Activated CD4-positive, alpha-beta T cell treated with anti-CD3 and anti-CD28 coated beads for 24 hours (primary cell): ENCODE results near the gene GRIN2D.
"Not testable (repeated sequence)": the region's sequence is repeated elsewhere in the genome, so short reads cannot be mapped to it uniquely, and the experiment has no call there.

Source experiments
- DNase-seq, 2 donors: peaks; one replicate each; pipeline ENCODE4 v3.0.0-alpha.2; 2020; ENCODE audit warnings: low read depth in 2 of 2

The GRIN2D gene

DNA sequence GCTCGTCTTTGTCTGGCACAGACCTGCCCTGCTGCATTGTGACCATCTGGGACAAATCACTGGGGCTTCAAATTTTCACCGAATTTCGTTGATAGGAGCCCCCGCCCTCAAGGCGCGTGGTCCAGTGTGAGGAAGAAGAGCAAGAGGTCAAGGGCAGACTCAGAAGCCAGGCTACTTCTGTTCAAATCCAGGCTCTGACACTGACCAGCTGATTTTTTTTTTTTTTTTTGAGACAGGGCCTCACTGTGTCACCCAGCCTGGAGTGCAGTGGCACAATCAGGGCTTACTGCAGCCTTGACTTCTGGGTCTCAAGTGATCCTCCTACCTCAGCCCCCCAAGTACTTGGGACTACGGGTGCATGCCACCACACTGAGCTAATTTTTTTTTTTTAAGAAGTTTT, 22.1 kb upstream of the GRIN2D start:
- no peak for DNase-seq

GRCh38 chr19:48371771-48372170, 21.7 kb upstream of the GRIN2D start:
- not testable (repeated sequence) for DNase-seq

- DNase-seq, result no peak
These were observed 20.6 kb upstream of the GRIN2D start for GRCh38 chr19:48372904-48373303.

GRCh38 chr19:48373567-48373966, 19.9 kb upstream of the GRIN2D start:
- no peak for DNase-seq

- DNase-seq, result no peak
These were observed 15.3 kb upstream of the GRIN2D start for GRCh38 chr19:48378194-48378570.

GRCh38 chr19:48379058-48379457, 14.4 kb upstream of the GRIN2D start:
- no peak for DNase-seq

GRCh38 chr19:48381178-48381950, 12.1 kb upstream of the GRIN2D start:
- DNase-seq, result no peak

DNA sequence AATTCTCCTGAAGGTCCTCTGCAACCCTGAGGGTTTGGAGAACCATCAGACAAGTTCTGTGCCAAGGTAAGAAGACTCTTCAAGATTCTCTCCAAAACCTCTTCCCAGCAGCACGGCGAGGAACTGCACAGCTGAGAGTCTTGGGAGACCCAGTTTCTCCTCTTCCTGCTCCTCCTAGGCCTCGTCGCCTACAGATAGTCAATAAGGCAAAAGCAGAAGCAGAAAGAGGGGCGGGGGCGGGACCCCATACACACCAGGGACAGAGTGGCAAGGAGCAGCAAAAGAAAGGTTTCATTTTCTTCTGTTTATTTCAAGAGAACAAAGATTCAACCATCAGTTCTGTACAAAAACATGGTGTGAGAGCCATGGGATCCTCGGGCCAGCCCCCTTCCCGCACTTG, 11.2 kb upstream of the GRIN2D start:
- no peak for DNase-seq

DNA sequence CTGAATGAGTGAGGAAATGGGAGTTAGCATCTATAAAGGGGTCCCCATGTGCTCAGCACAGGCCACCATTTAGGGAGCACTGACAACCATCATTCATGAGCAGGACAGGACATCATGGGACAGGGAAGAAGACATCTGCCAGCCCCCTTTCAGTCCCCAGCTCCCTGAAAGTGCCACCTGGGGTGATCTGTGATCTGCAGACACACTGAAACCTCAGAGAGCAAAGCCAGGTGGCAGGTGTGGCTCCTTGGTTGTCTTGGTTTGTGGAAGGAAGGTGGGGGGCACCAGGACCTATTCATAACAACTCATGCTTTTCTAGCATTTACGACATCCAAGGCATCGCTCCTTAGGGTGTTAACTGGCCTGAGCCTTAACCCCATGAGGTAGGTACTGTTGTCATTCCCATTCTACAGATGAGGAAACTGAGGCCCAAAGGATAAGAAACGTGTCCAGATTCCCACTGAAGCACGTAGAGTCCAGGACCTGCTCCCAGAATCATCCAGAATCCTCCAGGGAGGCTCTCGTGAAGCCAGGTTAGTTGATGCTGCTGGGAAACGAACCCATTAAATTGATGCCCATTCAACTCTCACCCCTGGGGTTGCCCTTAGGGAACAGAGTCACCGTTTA, 7.9 kb upstream of the GRIN2D start:
- DNase-seq, result no peak

GRCh38 chr19:48386981-48387380, 6.5 kb upstream of the GRIN2D start:
- no peak for DNase-seq

DNA sequence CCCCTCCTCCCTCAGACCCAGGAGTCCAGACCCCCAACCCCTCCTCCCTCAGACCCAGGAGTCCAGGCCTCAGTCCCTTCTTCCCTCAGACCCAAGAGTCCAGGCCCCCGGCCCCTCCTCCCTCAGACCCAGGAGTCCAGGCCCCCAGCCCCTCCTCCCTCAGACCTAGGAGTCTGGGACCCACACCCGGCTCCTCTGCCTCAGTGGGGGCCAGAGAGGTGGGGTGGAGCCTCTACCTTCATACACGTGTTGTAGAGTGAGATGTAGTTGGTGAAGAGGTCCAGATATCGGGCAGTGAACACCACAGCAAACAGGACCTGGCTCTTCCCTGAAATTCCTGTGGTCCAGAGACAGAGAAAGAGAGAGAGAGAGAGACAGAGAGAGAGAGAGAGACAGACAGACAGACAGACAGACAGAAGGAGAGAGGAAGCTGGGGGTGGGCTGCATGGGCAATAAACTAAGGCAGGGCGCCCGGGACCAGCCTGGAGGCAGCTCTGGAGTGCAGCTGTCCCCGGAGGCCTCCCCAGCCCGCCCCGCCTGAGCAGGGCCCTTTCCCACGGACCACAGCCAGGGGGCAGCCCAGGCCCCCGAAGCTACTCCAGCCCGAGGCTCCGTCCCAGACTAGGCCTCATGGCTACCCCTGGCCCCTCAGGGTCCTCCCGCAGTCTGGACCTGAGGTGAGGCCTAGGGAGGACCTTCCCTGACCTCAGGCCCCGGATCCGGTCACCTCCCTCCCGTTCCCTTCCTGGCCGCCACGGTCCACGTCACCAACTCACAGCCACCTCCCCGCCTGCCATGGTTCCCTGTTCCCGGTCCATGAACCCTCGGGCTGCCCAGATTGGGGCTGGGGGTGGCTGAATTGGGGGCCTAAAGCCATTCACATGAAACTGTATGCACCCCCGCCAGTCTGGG, 3.0 kb upstream of the GRIN2D start:
- DNase-seq, result peak; percentile 37 to 41

GRCh38 chr19:48391100-48392005, 2.1 kb upstream of the GRIN2D start, which contains the start of gene KDELR1:
TSS of gene KDELR1 (minus strand) at chr19:48391551. CDS start at chr19:48391358, 193 bp downstream.
- peak; percentile 62 to 65 for DNase-seq

GRCh38 chr19:48392006-48392344, 1.5 kb upstream of the GRIN2D start:
- DNase-seq, result not testable (repeated sequence)

DNA sequence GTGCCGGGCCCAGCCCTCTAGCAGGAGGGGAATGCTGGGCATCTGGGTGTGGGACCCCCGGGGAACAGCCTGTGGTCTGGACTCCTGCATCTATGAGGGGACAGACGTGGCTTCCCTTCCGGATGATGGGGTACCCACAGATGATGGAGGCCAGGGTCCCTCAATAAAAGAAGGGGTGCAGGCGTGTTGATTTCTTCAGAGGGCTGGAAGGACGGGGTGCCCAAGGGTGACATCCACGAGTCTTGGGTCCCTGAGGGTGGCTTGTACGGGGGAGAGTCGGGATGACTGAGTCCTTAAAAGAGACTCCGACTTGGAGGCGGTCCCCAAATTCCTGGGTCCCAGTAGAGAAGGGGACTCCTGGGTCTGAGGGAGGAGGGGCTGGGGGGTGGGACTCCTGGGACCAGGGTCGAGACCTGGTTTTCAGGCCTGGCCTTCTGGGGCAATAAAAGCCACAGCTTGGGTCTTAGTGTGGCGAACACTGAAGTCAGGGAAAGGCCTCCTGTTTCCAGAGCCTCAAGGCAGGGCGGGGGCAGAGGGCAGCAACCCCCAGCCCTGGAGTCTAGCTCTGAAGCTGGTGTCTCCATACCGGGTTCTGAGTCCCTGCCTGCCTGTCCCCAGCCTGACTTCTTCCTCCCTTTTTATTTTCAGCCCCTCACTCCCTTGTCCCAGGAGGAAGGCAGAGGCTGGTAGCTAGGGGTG, 459 bp upstream of the GRIN2D start:
- DNase-seq, result no peak

DNA sequence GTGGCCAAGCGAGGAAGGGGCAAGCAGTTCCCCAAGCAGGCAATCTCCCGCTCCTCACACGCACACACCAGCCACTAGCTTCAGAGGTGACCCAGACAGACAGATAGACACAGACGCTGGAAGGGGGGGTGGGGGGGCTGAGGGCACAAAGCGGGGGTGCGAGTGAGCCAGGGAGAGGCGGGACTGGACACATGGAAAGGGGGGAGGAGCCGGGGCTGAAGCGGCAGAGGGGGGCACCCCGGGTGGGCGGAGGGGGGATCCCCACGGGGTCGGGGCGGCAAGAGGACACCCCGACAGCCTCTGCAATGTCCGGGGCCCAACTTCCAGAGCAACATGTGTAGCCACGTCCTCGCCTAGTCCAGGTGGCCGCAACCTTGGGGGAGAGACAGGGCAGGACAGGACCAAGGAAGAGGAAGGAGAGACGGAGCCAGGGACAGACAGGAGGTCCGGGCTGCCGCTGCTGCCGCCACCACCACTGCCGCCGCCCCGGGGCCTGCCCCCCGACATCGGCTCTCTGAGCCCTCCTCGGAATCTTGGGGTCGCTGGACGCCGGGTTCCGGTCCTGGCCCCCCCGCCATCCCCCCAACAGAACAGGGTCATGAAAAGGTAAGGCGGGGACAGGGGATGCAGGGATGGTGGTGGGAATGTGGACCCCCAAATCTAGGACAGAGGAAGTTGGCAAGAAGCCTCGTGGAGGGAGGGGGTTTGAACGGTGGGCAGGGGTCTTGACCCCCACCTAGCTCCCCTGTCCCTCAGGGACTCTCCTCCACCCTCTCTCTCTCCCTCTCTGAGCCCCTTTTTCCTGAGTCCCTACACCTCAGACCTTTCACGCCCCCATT, 1.1 kb downstream of the GRIN2D start:
- DNase-seq, result no peak

GRCh38 chr19:48395170-48395455, 1.6 kb downstream of the GRIN2D start:
- DNase-seq, result no peak

DNA sequence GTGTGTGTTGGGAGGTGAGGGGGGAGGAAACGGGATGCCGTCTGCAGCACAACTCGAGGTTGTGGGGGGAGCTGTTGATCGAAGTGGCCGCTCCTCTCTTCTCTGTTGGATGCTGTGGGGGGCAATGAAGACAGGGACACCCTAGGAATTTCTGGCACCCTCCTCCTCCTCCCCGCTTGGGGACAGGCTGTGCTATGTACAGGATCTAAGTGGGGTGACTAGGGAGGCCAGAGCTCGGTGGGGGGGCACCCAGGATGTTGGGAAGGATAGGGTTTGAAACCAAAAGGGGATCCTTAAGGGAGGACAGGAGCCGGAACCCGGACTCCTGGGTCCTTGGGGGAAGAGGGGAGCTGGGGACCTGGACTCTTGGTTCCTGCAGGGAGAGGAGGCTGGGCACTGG, 2.0 kb downstream of the GRIN2D start:
- no peak for DNase-seq

DNA sequence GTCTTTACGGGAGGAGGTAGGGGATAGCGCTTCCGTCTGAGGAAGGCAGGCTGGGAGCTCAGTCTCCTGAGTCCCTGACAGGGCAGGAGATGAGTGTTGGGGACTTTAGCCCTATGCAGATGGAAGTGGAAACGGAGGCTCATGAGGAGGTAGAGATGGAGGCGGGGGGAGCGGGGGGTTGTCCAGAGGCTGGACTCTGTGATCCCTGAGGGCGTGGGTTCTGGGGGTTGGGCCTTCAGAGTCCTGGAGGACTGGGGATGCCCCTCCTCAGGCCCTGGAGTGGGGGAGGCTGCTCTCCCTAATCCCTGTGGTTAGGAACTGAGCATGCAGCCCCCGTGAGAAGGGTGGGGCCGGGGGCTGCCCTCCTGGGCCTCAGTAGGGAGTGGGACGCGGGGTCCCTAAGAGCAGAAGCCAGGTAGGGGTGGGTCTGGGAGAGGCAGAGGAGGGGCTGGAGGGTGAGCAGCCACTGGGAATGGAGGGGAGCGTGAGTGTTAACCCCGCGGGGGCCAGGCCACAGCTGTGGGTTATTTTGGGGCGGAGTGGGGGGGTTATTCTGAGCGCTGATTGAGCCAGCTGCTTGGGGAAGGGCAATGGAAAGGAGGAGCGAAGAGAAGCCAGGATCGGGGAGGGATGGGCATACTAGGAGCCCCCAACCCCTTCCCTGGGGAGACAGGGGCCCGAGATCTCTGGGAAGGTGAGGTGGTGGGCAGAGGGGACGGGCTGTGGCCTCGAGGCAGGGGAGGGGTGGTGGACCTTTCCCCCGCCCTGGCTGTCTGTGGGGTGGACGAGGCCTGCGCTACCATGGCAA, 2.8 kb downstream of the GRIN2D start:
- DNase-seq, result no peak

GRCh38 chr19:48396824-48397176, 3.3 kb downstream of the GRIN2D start:
- no peak for DNase-seq
